Activated CD8-positive, alpha-beta memory T cell treated with anti-CD3 and anti-CD28 coated beads for 24 hours (primary cell): ENCODE results near the gene KCNIP3.
"Not testable (repeated sequence)": the region's sequence is repeated elsewhere in the genome, so short reads cannot be mapped to it uniquely, and the experiment has no call there.

Experiments
- DNase-seq: peaks from one replicate; pipeline ENCODE4 v3.0.0-alpha.2; 2020

The KCNIP3 gene

DNA sequence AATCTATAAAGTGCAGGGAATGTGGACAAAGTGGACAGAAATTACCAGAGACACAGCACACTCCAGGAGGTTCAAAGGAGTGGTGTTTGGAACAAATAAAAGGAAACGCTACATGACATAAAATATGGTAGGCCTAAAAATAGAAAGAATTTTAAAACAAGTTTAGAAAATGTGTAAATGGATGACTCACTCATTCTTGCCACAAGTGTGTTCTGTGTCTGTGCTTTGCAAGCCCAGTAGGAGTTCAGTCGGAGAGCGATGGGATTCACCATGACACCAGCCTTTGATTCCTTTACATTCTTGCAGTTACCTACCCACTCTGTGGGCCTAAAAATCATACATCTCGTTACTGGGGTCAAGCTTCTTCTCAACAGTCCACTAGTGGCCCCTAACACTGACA lies 136.2 kb downstream of the KCNIP3 start:
- not testable (repeated sequence) for DNase-seq

DNA sequence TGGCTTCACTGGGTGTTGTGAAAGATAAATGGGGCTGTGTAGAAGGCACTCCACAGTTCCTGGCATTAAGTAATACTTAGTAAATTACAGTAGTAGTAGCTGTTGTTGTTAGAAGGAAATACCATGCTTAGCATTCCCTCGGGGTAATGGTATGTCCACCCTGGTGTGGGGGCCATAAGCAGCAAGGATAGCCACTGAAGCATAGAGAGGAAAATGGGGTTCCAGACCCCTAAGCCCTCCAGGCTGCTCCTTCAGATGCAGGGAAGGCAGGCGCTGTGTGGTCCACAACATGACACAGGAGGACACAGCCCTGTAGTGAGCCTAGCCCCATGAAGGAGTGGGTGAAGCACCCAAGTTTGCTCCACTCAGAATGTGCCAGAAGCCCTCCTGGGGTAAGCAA lies 136.8 kb downstream of the KCNIP3 start:
- DNase-seq: not testable (repeated sequence)

DNA sequence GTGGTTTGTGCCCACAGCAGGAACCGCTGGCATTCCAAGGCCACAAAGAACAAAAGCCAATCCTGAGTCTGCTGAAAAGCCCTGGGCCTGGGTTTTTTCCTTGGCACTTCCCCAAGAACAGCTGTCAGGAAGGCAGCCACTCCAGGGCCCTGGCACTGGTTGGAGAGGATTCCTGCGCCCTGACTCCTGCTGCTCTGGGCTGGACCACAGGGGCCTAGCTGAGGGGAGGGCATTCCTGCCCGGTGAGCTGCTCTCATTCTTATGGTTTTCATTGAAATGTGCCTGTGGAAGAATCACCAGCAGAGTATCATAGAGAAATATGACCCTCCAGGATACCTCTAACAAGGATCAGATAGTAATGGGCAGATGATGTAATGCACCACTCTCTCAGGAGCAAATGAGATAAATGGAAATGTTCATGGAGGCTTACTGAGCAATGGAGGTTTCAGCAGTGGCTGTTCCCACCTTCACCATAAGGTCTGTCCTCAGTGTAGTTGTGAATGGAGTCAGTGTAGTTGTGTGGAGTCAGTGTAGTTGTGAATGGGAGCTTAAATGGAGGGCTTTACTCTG lies 137.4 kb downstream of the KCNIP3 start:
- not testable (repeated sequence) for DNase-seq

DNA sequence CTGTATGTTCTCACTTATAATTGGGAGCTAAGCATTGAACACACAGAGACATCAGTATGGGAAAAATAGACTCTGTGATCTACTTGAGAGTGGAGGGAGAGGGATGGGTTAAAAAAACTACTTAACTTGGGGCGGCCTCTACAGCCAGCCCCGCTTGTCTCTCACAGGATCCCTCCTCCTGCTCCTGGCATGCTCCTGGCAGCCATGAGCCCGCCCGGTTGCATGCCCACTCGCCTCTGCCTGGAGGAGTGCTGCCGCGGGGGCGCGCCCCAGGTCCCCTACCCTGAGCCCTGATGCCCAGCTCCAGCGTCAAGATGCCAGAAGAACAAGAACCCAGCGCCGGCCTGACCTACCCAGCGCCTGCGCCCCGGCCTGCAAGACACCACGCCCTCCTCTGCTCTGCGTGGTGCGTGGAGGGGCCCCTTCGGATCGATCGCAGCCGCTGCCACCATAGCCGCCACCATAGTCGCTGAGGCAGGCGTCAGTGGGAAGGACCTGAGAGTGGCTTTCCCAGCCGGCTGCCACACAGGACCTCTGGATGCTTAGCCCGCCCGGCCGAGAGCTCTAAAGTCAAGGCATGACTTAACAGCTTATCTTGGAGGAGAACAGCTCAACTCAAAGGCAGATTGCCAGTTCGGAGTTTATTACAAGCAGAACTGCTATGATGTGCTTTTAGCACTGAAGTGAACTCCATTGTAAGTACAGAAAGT lies 138.2 kb downstream of the KCNIP3 start:
- DNase-seq: not testable (repeated sequence)
